PC-9 (cell line): Measurements from ENCODE around the gene HSD17B8. TPM values are rescaled to one million over a fixed set of nuclear protein-coding genes. Genes with fewer than 3 reads are reported as not detected.

Experiments used
- BruUV-seq: library from RNA; stranded (reverse); fragments of 400-500 nt; replicated peaks from 2 replicates; lab custom pipeline; 2021; lab: Mats Ljungman, UMichigan
- CTCF ChIA-PET: fragments of 300-600 bp; sonication (Branson Sonifier 250); formaldehyde crosslinking; loops from one replicate; lab custom pipeline; 2022; ENCODE audit warnings: antibody characterized with exemption; lab: Charles Lee
- POLR2A ChIA-PET: fragments of 300-600 bp; sonication (Branson Sonifier 250); formaldehyde crosslinking; loops from one replicate; lab custom pipeline; 2022; ENCODE audit warnings: antibody characterized with exemption; ENCODE audit not compliant: unreplicated experiment; lab: Charles Lee
- DNase-seq, 2 experiments: peaks; one replicate each; pipeline versions ENCODE4 v3.0.0 to v3.0.0-alpha.2; 2015 to 2022; ENCODE audit warnings: mixed read lengths in 1 of 2
- H2AFZ ChIP-seq: fragments of 200-600 bp; sonication (generic); 2 replicates; pipeline ENCODE4 v1.8.1; 2017; ENCODE audit warnings: antibody characterized with exemption
- H3F3A ChIP-seq: fragments of 200-600 bp; sonication (generic); 2 replicates; pipeline ENCODE4 v1.8.1; 2017; ENCODE audit warnings: antibody characterized with exemption, mild to moderate bottlenecking, low read depth; ENCODE audit not compliant: insufficient read depth
- H3K27ac ChIP-seq: fragments of 200-600 bp; sonication (generic); 2 replicates; pipeline ENCODE4 v1.6.1; 2016; ENCODE audit warnings: mixed run types
- H3K27me3 ChIP-seq: fragments of 200-600 bp; sonication (generic); 2 replicates; pipeline ENCODE4 v1.6.1; 2016; ENCODE audit warnings: low read depth, mixed run types; ENCODE audit not compliant: insufficient read depth
- H3K36me3 ChIP-seq: fragments of 200-600 bp; sonication (generic); 2 replicates; pipeline ENCODE4 v1.6.1; 2016; ENCODE audit warnings: low read depth, mixed run types
- H3K4me1 ChIP-seq: fragments of 200-600 bp; sonication (generic); replicated peaks from 2 replicates; pipeline ENCODE4 v1.6.1; 2016; ENCODE audit warnings: mixed run types; ENCODE audit not compliant: insufficient read depth
- H3K4me2 ChIP-seq: fragments of 200-600 bp; sonication (generic); 2 replicates; pipeline ENCODE4 v1.6.1; 2017; ENCODE audit warnings: mixed run types
- H3K4me3 ChIP-seq: fragments of 200-600 bp; sonication (generic); 2 replicates; pipeline ENCODE4 v1.6.1; 2016; ENCODE audit warnings: mixed run types
- H3K79me2 ChIP-seq: fragments of 200-600 bp; sonication (generic); 2 replicates; pipeline ENCODE4 v1.6.1; 2017; ENCODE audit warnings: low read depth, mixed run types
- H3K9me2 ChIP-seq: fragments of 200-600 bp; sonication (generic); 2 replicates; pipeline ENCODE4 v1.8.1; 2017; ENCODE audit warnings: mild to moderate bottlenecking; ENCODE audit not compliant: insufficient read depth
- H3K9me3 ChIP-seq: fragments of 200-600 bp; sonication (generic); 2 replicates; pipeline ENCODE4 v1.8.1; 2016; ENCODE audit warnings: low read depth; ENCODE audit not compliant: insufficient read depth
- H4K20me1 ChIP-seq: fragments of 200-600 bp; sonication (generic); 2 replicates; pipeline ENCODE4 v1.8.1; 2017; ENCODE audit not compliant: insufficient read depth
- CTCF ChIP-seq: fragments of 200-600 bp; sonication (generic); conservative IDR thresholded peaks from 2 replicates; pipeline ENCODE4 v1.6.1; 2017; ENCODE audit warnings: mixed run types, antibody characterized with exemption, mild to moderate bottlenecking, moderate library complexity
- EZH2 ChIP-seq: fragments of 200-600 bp; sonication (generic); IDR thresholded peaks from 2 replicates; pipeline ENCODE4 v1.8.0; 2017; ENCODE audit warnings: antibody characterized with exemption, low read depth
- intact Hi-C: fragments of 100-400 bp; cut with micrococcal nuclease; formaldehyde crosslinking; loops from one replicate; pipeline ENCODE4 v1.10.0; 2022; ENCODE audit not compliant: unreplicated experiment
- total RNA-seq: library from RNA; stranded (reverse); gene quantifications from 2 replicates; pipeline ENCODE4 v1.2.3, GENCODE V29; 2021

HSD17B8 gene
- total RNA-seq, 1 experiment from 2014 or later: 16.4 TPM

- no peaks in the 10 kb centered on the region for H3K9me2 ChIP-seq
- no TSS peak for BruUV-seq
- no peak overlapping the region for H3K27ac ChIP-seq
- H3K79me2 ChIP-seq: no peaks in the 10 kb centered on the region
- no peaks in the 10 kb centered on the region for H3F3A ChIP-seq
- intact Hi-C loops: no loop called here
- TF ChIP-seq EZH2 (no peak), CTCF (no peak)
- no peaks in the 10 kb centered on the region for H4K20me1 ChIP-seq
- ChIA-PET POLR2A (no interaction called here), CTCF (no interaction called here)
- no peak overlapping the region for H2AFZ ChIP-seq
- no peak overlapping the region for H3K4me2 ChIP-seq
- no peaks in the 10 kb centered on the region for H3K36me3 ChIP-seq
- no peak for DNase-seq
- no peaks in the 10 kb centered on the region for H3K9me3 ChIP-seq
- no peak overlapping the region for H3K4me3 ChIP-seq
- H3K4me1 ChIP-seq: no peaks in the 10 kb centered on the region
- H3K27me3 ChIP-seq: peaks cover 82% of the 10 kb centered on the region
Measured at GRCh38 chr6:33241968-33242367, 37.5 kb downstream of the HSD17B8 start.

GRCh38 chr6:33243476-33243875, 39.0 kb downstream of the HSD17B8 start:
- Histone ChIP-seq H3K9me2 (no peaks in the 10 kb centered on the region), H3F3A (peaks cover under 1% of the 10 kb centered on the region), H2AFZ (no peak overlapping the region), H3K27ac (no peak overlapping the region), H3K4me3 (no peak overlapping the region), H3K4me2 (no peak overlapping the region), H3K9me3 (no peaks in the 10 kb centered on the region), H3K79me2 (no peaks in the 10 kb centered on the region), H3K36me3 (no peaks in the 10 kb centered on the region), H3K4me1 (peaks cover 1% of the 10 kb centered on the region), H4K20me1 (no peaks in the 10 kb centered on the region), H3K27me3 (peaks cover 67% of the 10 kb centered on the region)
- POLR2A ChIA-PET: no interaction called here
- intact Hi-C loops: no loop called here
- TF ChIP-seq CTCF: no peak
- no peak for TF ChIP-seq EZH2
- DNase-seq: no peak
- CTCF ChIA-PET: no interaction called here
- BruUV-seq: no TSS peak

- peak; percentile 52 to 83 for DNase-seq
- peaks cover 33% of the 10 kb centered on the region for H3F3A ChIP-seq
- no peaks in the 10 kb centered on the region for H3K9me3 ChIP-seq
- BruUV-seq: no TSS peak
- H3K9me2 ChIP-seq: no peaks in the 10 kb centered on the region
- peaks cover 23% of the 10 kb centered on the region for H3K27me3 ChIP-seq
- peak overlapping the region; percentile 76 for H2AFZ ChIP-seq
- H3K4me1 ChIP-seq: peaks cover 28% of the 10 kb centered on the region
- no peak overlapping the region for H3K27ac ChIP-seq
- peak overlapping the region; percentile 69 for H3K4me3 ChIP-seq
- no peaks in the 10 kb centered on the region for H4K20me1 ChIP-seq
- no peaks in the 10 kb centered on the region for H3K79me2 ChIP-seq
- intact Hi-C loops: loop anchor here (1.0 to 5.0 kb wide), 5 partner anchors 47 to 363 kb away; partner anchors contain the start of genes RXRB and SLC39A7
- POLR2A ChIA-PET: no interaction called here
- H3K36me3 ChIP-seq: peaks cover 12% of the 10 kb centered on the region; the same call in 1 of the 2 replicates
- CTCF ChIA-PET: interaction anchor here (0.6 to 0.7 kb wide), 5 partner anchors 40 to 1003 kb away, joined by 3 to 11 read pairs (median 3); partner anchors contain the start of genes RING1 and TAP2
- H3K4me2 ChIP-seq: peak overlapping the region; percentile 94
- TF ChIP-seq CTCF (peak; percentile 90), EZH2 (no peak)
Measured at GRCh38 chr6:33247977-33248642, 43.7 kb downstream of the HSD17B8 start.
